Middle frontal gyrus (tissue), 1 donor: ENCODE data around the gene SPDYE1.
"Not testable (repeated sequence)": the region's sequence is repeated elsewhere in the genome, so short reads cannot be mapped to it uniquely, and the experiment has no call there.

ENCODE experiments used
- DNase-seq: peaks from one replicate; pipeline ENCODE4 v3.0.0-alpha.2; 2015; ENCODE audit warnings: low spot score; ENCODE audit errors: extremely low spot score

Gene SPDYE1

GRCh38 chr7:43992896-43993295, 4.8 kb upstream of the SPDYE1 start:
- not testable (repeated sequence) for DNase-seq

GRCh38 chr7:43994681-43995080, 3.0 kb upstream of the SPDYE1 start:
- not testable (repeated sequence) for DNase-seq

- not testable (repeated sequence) for DNase-seq
These were observed 14.4 kb downstream of the SPDYE1 start for GRCh38 chr7:44012081-44012480.

- not testable (repeated sequence) for DNase-seq
These were observed 17.4 kb downstream of the SPDYE1 start for GRCh38 chr7:44015090-44015489.

GRCh38 chr7:44018857-44019807, 21.4 kb downstream of the SPDYE1 start:
- peak; percentile 97 for DNase-seq

- not testable (repeated sequence) for DNase-seq
These were observed 22.1 kb downstream of the SPDYE1 start for GRCh38 chr7:44019825-44020224.

GRCh38 chr7:44022069-44022468, 24.4 kb downstream of the SPDYE1 start:
- DNase-seq: not testable (repeated sequence)

- not testable (repeated sequence) for DNase-seq
These were observed 25.2 kb downstream of the SPDYE1 start for GRCh38 chr7:44022796-44023467.

GRCh38 chr7:44029433-44029832, 31.7 kb downstream of the SPDYE1 start:
- not testable (repeated sequence) for DNase-seq

GRCh38 chr7:44030029-44030428, 32.3 kb downstream of the SPDYE1 start:
- not testable (repeated sequence) for DNase-seq

- not testable (repeated sequence) for DNase-seq
These were observed 33.6 kb downstream of the SPDYE1 start for GRCh38 chr7:44031319-44031718.

GRCh38 chr7:44032031-44032430, 34.3 kb downstream of the SPDYE1 start:
- DNase-seq: not testable (repeated sequence)

- not testable (repeated sequence) for DNase-seq
These were observed 36.5 kb downstream of the SPDYE1 start for GRCh38 chr7:44033971-44034844.

GRCh38 chr7:44036364-44036763, 38.7 kb downstream of the SPDYE1 start:
- not testable (repeated sequence) for DNase-seq

- not testable (repeated sequence) for DNase-seq
These were observed 40.3 kb downstream of the SPDYE1 start for GRCh38 chr7:44037951-44038350.

GRCh38 chr7:44038553-44038952, 40.9 kb downstream of the SPDYE1 start:
- DNase-seq: not testable (repeated sequence)

GRCh38 chr7:44038961-44039558, 41.4 kb downstream of the SPDYE1 start:
- peak; percentile 40 for DNase-seq

- not testable (repeated sequence) for DNase-seq
These were observed 42.2 kb downstream of the SPDYE1 start for GRCh38 chr7:44039800-44040492.

GRCh38 chr7:44040493-44040891, 42.8 kb downstream of the SPDYE1 start:
- not testable (repeated sequence) for DNase-seq

GRCh38 chr7:44042221-44042620, 44.5 kb downstream of the SPDYE1 start:
- DNase-seq: no peak
